GM21723 (cell line): ENCODE results near the gene GREM2.
A peak's percentile ranks its signal among the peaks of the same experiment; 100 is the strongest.

Source experiments
- ATAC-seq: cut with Tn5 transposase; IDR thresholded peaks from one replicate; pipeline ENCODE4 v1.9.1; 2021; ENCODE audit warnings: mild to moderate bottlenecking, moderate library complexity; ENCODE audit not compliant: unreplicated experiment

The GREM2 gene

DNA sequence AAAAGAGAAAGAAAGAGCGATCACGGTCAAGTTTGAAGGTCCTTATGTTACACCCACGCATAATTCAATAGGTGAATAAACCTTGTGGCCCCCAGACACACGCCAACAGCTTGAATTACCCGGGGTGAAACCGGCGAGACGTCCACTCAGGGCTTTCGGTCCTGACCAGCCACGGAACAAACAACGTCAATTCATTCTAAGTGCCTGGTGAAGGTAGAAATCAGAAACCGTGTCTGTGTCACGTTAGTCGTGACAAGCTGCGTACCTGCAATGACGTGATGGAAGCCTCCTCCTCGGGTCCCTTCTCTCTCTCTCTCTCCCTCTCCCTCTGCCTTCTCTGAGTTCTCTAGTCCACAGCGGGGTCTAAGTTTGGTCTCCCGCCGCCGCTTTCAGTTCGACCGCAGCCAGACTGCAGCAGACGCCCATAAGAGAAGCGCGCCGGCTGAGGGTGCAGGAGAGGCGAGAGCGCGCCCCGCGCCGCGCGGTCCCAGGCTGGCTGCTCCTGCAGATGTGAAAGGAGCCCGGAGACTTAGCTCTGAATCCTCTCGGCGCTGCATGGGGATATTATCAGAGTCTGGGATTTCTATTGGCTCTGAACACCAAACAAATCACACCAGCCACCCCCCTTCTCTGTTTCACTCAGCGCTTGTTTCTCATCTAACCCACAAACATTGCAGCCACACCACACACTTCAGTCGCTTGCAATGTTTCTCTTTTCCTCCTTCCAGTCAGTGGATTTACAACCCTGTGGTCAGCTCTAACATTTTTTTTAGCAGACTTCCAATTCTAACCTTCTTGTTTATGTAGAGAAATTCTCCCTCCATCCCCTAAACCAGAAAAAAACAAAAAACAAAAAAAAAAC lies at the start of gene GREM2:
GREM2 (minus strand) TSS at position 537 of the 862 bp plus-strand sequence. CDS start 118,680 bp downstream, outside the sequence.
- ATAC-seq: peak; percentile 80

DNA sequence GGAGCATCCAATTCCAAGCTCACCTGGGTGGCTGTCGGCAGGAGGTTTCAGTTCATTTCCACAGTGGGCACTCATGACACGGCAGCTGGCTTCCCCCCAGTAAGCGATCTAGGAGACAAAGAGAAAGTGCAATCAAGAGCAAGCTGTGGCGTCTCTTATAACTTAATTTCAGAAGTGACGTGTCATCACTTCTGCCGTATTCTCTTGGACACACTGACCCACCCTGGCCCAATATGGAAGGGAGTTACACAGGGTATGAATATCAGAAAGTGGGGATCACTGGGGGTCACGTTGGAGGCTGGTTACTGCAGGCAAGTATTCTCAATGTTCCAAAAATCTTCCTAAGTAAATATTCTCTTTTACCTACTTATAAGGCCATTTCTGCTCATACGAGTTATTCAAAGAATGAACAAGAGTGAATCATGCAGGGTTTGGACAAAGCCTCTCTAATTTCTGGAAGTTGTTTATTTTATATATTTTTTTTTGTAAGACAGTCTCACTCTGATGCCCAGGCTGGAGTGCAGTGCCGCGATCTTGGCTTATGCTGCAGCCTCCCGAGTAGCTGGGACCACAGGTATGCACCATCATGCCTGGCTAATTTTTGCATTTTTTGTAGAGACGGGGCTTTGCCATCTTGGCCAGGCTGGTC lies 46.5 kb upstream of the GREM2 start:
- ATAC-seq: no peak

DNA sequence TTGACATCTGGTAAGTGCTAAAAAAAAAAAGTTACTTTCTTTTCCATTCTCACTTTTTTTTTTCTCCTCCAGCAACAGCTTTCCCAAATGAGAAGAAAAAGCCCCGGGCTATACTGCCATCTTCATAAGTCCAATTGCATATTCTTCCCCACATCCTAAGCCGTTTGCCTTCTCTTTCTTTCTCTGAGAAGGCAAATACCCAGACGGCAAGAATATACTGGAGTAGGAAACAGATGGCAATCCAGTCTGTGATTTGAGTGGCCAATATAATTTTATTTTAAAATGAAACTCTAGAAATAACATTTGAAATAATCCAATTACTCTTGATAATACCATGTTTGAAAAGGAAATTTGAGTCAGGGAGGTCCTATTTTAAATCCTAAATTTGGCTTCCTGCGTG lies 44.6 kb upstream of the GREM2 start:
- no peak for ATAC-seq

DNA sequence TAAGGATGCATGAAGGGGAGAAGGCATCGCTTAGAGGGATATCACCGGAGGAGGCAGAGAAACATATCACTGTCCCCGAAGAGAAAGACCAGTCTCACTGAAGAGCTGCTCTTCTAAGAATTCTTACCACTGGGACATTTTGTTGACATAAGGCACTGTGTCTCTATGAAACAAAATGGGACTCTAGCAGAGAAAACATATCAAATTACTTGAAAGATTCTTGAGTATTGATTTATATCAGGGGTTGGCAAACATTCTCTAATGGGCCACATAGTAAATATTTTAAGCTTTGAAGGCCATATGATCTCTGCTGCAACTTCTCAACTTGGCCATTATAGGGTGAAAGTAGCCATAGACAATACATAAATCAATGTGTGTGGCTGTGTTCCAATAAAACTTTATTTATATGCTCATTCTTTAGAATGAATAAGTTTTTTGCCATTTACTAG lies 41.0 kb upstream of the GREM2 start:
- no peak for ATAC-seq

DNA sequence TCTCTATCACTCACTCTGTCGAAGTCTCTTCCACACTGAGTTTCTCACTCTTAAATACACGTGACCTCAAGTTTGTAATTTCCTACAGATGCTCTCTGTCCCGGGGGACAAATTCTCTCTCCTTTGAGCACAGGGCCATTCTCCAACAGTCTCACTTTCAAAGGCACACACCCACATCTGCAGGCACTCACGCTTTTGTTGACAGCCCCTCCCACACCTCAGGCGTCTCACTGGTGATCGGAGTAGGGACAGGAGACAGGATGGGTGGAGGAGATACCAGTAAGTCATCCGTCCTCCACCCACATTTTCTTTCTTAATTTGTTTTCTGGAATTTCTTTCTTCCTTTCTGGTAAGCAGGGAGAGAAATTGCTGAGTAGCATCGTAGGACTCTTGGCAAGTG lies 40.6 kb upstream of the GREM2 start:
- ATAC-seq: no peak

DNA sequence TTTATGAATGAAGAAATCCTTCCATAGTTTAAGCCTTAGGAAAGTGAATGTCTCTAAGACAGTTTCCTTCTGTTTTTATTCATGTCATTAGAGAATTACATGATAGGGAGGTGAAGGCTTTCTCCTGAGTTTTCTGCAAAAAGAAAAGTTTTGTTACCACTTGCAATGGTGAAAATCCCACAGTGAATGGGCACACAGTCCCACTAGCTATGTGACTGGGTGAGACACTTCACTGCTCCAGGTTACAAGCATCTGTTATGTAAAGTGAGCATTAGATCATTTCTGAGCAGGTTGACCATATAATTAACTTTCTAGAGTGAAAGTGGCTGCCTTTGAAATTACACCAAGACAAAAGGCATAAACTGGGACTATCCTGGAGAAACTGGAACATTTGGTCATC lies 38.9 kb upstream of the GREM2 start:
- no peak for ATAC-seq

DNA sequence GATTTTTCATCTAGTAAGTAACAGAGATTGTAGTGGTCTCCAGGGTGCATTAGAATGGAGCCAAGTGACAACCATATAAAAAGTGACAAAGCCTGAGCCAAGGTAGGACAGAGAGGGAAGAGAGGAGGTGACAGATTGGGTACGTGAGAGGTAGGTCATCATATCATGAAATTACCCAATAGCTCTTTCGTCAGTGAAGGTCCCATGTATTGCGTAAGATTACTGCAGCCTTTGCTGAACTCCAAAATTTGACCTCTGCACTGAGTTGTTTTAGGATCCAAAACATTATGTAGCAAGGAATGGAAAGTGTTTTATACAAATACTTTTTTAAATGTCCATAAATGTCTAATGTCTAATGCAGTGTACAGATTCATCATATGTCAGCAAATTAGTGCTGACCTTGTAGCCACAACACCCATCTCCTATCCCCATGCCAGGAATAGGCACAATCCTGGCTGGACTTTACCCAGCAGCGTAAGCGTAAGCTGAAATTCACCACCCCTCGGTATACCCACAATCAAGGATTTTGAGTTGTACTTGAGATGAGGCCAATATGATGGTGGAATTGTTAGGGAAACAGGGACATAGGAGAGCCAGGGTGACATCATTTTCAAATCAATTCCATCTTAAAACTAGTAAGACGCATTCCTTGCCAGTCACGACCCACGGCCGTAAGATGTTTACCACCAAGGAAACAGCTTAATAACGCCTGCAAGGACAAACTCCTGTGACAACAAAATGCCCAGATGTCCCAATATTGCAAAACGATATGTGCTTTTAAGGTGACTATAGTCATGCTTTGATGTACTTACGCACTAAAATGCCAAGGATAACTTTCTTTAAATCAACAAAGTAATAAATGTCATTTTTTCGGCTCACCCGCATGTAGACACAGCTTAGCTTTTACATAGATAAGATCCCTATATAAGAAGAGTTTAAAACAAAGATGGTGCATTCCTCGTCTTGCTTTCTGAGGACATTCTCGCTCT lies 38.1 kb upstream of the GREM2 start:
- ATAC-seq: no peak

DNA sequence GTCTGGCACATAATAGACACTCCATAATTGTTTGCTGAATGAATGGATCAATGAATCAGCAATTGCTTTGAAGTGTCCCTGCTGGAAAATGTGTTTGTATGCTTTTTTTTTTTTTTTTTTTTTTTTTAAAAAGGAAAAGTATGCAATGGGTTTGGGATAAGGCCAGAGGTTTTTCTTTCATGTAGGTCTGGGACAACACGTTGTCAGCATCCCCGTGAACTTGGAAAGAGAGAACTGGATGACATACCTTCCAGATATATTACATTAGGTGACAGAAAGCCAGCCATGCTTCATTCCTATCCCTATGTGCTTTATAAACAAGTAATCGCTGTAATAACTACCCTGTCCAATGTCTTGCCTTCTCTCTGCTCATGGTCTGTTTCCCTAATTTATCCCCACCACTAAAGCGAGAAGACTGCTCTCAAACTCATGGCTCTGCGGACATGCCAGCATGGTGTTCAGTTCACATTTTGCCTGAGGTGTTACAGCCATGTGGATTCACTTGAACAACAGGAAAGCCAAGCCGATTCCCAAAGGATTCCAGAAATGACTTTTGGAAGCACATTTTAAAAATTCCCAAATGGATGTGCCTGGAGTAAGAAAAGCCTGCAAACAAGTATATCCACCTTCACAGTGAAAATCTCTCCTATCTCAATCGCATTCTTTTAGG lies 34.8 kb upstream of the GREM2 start:
- ATAC-seq: no peak

DNA sequence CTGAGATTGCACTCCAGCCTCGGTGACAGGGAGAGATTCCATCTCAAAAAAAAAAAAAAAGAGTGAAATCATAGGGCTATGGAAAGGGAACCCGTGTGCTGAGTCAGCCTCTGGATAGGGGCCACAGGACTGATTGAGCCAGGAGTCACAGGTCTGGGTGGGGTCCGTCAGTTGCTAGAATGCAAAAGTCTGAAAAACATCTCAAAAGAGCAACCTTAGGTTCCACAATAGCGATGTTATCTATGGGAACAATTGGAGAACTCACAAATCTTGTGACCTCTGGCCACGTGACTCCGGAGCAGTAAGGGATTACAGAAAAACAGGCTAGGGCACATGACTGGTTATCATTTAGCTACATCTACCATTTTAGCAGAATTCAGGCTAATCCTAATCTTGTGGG lies 32.8 kb upstream of the GREM2 start:
- ATAC-seq: no peak

DNA sequence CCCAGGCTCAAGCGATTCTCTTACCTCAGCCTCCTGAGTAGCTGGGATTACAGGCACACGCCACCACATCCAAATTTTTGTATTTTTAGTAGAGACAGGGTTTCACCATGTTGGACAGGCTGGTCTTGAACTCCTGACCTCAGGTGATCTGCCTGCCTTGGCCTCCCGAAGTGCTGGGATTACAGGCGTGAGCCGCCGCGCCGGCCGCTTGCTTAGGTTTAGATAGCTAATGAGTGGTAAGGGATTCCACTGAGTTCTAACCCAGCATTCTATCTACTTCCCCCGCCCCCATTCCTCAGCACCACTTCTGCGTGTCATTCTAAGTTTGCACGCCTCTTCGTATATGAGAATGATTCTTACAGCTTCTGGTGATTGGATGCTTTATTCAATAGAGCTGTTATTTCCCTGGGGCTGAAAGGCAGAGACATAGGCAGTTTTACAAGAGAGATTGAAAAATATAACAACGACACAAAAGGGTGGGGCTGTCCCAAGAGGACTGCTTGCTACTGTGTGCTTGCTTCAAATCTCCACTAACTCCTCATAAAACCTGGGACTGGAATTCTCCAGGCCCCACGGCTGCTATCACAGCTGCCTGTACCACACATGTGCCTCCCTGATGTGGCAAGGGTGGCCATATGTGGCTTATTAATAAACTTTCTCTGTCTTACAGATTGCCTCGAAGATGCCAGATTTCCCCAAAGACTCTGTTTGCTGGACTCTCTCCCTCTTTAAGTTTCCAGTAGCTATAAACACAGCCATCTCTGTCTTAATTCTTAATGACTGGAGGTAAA lies 23.7 kb upstream of the GREM2 start:
- ATAC-seq: no peak

DNA sequence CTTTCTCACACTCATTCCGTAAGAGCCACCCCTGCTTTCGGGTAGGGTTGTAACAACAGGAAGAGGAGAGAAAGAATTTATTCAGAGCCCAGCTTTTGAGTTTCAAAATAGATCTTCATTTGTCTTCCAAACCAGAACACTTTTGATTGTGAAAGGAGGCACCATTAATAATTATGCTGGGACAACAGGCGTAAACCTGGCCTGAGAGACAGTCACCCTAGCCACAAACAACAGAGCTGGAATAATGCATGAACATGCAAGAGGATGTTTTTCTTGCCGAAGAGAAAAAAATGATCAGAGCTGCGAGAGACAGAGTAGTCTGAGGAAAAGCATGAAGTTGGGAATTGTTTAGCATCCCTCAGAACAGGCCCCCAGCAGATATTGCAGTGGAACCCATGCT lies 18.5 kb upstream of the GREM2 start:
- no peak for ATAC-seq

DNA sequence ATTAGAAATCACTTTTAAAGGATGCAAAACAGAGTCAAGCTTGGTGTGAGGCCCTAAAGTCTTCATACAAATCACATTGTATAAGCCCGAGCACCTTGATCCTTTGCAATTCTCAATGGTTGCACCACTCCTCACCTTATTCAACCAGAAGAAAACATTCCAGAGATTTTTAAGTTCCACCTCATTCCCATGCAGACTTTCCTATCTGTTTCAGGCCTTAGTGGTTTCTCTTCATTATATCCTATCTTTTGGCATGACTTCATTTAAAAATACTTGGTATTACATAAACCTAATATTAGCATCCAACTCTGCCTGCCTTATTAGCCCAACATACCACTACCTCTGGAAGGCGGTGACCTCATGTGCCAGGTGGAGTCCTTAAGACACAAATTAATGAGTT lies 9.3 kb upstream of the GREM2 start:
- no peak for ATAC-seq

DNA sequence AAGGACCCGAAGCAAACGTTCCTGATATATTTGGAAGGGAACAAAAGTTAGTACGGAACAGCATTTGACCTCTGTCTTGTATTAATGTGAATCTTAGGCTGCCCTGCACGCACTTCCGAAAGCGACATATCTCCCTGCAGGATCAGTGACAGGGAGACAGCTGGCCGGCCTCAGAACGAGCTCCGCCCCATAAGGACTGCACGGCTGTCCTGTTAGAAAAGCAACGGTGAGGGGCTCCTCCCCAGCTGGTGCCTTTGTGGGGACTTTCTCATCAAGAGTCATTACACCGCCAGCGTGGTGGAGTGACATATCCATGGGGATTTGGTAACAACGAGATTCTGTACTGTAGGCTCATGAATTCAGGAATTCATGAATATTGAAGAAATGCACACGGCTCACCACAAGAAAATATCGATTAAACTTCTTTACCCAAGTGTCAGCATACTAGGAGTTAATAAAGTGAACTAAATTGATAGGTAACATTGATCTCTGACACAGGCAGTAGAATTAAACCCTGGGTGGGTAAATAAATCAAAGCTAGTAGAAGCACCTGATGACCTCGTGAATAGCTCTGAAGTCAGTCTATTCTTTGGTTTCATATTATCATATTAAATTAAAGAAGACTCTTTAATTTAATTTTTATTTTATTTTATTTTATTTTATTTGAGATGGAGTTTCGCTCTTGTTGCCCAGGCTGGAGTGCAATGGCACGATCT lies 8.1 kb upstream of the GREM2 start:
- no peak for ATAC-seq

DNA sequence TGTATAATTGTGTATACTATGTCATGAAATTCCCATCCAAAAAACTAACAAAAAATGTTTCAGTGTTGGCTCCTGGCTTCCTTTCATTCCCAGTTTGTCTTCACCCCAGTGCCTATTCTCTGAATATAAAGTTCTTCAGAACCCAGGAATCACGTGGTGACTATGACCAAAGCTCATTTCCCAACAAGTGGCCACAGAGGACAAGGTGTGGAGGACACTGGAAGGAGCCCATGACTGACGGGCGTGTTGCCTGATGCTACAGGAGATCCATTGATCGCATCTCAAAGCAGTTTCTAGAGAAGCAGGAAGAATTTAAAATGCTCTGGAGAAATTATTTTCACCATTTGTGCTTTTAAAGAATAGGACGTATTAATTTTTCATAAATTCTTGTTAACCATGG lies 7.4 kb upstream of the GREM2 start:
- ATAC-seq: no peak

DNA sequence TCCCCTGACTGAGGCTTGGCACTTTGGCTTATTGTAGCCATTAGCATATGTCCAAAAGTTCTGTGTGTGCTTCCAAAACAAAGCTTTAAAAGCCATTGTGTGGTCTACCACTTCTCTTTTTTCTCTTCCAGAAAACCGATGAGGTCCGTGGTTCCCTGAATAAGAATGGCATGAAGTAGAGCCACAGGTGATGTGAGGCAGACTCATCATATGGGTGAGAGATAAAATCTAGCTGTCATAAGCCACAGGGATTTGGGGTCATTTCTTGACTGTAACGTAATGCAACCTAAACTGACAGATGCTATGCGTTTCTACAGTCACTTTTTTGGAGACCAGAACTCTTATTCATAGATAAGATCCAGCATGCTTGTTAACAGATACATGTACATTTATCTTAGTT lies 7.0 kb upstream of the GREM2 start:
- ATAC-seq: no peak

DNA sequence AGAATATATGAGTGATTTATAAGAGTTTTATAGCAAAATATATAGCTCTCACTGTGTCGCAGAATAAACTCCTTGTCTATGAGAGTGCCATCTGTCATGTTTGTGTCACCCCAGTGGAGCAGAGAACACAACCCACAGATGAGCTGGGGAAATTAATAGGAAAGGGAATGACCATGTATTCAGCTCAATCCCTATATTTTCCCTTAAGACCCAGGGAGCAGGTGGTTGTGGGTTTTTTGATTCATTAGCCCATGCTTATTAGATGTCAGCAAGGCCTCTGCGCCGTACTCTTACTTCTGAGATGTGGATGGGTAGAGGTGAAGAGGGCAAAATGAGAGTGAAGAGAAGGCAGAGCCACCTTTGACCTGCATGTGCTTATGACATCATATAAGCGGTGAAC lies 4.1 kb upstream of the GREM2 start:
- ATAC-seq: no peak

DNA sequence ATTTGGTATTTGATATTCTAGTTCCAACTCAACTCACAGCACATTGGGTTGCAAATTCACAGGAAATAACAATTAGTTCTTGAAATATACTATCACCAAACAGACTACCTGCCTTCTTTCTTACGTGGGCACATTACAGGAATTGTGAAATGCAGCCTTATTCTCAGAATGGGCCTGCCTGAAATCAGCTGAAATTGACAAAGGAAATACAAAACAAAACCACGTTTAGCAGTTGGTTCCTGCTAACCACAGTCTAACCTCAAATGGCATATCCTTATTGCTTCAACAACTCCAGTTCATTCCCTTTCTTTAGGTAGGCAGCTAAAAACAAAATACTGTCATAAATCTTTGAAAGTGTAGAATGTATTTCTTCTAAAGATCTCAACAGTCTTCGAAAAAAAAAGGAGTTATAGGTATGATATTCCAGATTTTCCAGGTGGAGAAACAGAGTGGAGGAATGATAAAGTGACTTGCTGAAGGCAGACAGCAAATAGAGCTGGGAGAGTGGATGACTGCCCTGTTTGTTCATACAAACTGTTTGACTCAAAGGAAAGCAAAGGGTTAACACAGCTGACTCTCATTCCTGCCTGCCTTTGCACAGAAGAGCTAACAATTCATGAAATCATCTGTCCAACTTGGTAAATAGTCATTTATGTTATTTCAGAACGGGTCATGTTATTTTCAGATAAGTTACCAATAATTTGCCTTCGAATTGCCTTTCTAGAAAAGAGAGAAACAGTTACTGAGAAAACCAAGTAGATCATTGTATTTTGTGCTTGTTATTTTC lies 1.6 kb upstream of the GREM2 start:
- no peak for ATAC-seq

DNA sequence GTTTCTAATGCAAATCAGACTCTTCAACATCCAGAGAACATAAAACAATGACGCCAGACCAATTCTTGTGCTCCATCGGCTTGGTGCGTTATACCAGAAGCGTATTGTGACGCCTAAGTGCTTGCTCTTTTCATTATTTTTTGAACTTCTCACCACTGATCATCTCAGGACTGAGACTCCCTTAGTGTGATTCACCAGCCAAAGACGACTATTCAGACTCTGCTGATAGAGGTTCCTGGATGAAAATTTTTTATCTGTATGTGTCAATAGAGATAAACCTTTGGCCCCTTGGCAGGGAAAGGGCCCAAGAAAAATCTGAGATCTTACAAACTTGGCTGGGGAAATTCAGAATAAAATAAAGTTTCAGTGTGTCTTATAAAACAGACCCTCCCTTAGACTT lies 856 bp upstream of the GREM2 start:
- no peak for ATAC-seq
